ENCODE data around the gene PIK3C3. TPM values are rescaled to one million over a fixed set of nuclear protein-coding genes. Genes with fewer than 3 reads are reported as not detected.

The PIK3C3 gene
- total and polyA plus RNA-seq, 2 of the 8 experiments (the other 6 are each of a cell fraction or from before 2014, with no cell fraction given), result 15.3 to 47.4 TPM

- TF ChIP-seq CHD7 (IDR thresholded peaks at IDR 0.05; ENCODE audit: insufficient replicate concordance, low read length), result no peak
- no peak for TF ChIP-seq ASH2L (IDR thresholded peaks at IDR 0.05; ENCODE audit: low read length)
- TF ChIP-seq SIRT6 (IDR thresholded peaks at IDR 0.05; ENCODE audit: low read length), result no peak
- no peak for TF ChIP-seq RNF2 (IDR thresholded peaks at IDR 0.05; ENCODE audit: borderline replicate concordance, low read depth, low read length, missing control alignments, poor library complexity, severe bottlenecking)
- TF ChIP-seq HDAC2 (IDR thresholded peaks at IDR 0.05; ENCODE audit: borderline replicate concordance in 1 of 2, low read depth in 2 of 2, low read length in 2 of 2), result no peak
Measured at GRCh38 chr18:42004653-42005052, 49.6 kb downstream of the PIK3C3 start (continued).
